ENCODE data around the gene MINAR1. TPM values are rescaled to one million over a fixed set of nuclear protein-coding genes. Genes with fewer than 3 reads are reported as not detected.

Gene MINAR1
- total and polyA plus RNA-seq, 11 donors, result 0.04 to 0.29 (median 0.12) TPM; not detected in 2

- TF ChIP-seq, protein P1, sequence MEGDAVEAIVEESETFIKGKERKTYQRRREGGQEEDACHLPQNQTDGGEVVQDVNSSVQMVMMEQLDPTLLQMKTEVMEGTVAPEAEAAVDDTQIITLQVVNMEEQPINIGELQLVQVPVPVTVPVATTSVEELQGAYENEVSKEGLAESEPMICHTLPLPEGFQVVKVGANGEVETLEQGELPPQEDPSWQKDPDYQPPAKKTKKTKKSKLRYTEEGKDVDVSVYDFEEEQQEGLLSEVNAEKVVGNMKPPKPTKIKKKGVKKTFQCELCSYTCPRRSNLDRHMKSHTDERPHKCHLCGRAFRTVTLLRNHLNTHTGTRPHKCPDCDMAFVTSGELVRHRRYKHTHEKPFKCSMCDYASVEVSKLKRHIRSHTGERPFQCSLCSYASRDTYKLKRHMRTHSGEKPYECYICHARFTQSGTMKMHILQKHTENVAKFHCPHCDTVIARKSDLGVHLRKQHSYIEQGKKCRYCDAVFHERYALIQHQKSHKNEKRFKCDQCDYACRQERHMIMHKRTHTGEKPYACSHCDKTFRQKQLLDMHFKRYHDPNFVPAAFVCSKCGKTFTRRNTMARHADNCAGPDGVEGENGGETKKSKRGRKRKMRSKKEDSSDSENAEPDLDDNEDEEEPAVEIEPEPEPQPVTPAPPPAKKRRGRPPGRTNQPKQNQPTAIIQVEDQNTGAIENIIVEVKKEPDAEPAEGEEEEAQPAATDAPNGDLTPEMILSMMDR (IDR thresholded peaks at IDR 0.05), result no peak
- no peak for TF ChIP-seq POLR2A (IDR thresholded peaks at IDR 0.05)
- ATAC-seq (no peak), DNase-seq (no peak)
- H3K9me3 ChIP-seq, result no peaks in the 10 kb centered on the region
- H3K27me3 ChIP-seq, result peaks cover 0 to 18% (median 10%) of the 10 kb centered on the region in 9 donors
- no peak overlapping the region for H3K4me3 ChIP-seq
- H3K36me3 ChIP-seq, result no peaks in the 10 kb centered on the region
- WGBS, 4 donors, result 84 to 89% (median 87%) methylated on average over 4 of the region's 4 CpGs
- no peaks in the 10 kb centered on the region for H3K4me1 ChIP-seq
- intact Hi-C loops (cut with DNase I), result no loop called here
- H3K27ac ChIP-seq, result no peak overlapping the region
Measured at GRCh38 chr15:79455361-79455760, 23.2 kb downstream of the MINAR1 start.

DNA sequence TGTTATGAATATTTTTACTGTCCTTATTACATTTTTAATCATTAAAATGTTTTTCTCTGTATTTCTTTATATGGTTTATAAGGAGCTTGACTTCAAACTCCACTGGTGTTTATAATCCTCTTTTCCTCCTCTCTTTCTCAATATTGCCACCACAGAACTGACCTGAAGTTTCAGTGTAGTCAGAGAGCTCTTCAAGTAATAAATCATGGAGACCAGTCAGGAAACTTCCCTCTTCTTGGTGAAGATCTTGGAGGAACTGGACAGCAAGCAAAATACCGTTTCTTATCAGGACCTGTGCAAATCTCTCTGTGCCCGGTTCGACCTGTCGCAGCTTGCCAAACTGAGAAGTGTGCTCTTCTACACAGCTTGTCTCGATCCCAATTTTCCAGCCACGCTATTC, 23.8 kb downstream of the MINAR1 start:
- intact Hi-C loops (cut with DNase I), result no loop called here
- WGBS, 4 donors, result 78 to 89% (median 86%) methylated on average over 6 of the region's 6 CpGs
- Histone ChIP-seq H3K27me3 (peaks cover 0 to 12% (median 5%) of the 10 kb centered on the region in 9 donors), H3K4me1 (no peaks in the 10 kb centered on the region), H3K36me3 (no peaks in the 10 kb centered on the region), H3K4me3 (no peak overlapping the region), H3K9me3 (no peaks in the 10 kb centered on the region), H3K27ac (no peak overlapping the region)
- TF ChIP-seq, protein P1 (IDR thresholded peaks at IDR 0.05), result no peak
- no peak for TF ChIP-seq POLR2A (IDR thresholded peaks at IDR 0.05)
- no peak for ATAC-seq
- no peak for DNase-seq

DNA sequence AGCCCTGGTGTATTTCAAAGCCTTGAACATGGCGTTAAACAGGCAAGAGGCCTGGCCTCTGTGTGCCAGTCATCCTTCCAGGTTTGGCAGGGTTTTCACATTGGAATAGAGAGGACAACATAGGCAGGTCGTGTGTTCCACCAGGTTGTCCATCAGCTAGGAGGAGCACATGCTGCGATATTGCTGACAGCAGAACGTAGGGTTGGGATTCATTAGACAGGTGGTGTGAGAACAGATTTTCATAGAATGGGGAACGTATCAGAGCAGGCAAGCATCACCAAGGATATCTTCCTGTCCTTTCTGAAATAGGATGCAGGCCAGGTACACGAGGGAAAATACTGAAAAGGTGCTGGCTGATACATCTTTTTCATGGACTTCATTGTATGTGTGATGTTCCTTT, 26.4 kb downstream of the MINAR1 start:
- Histone ChIP-seq H3K27me3 (peaks cover 0 to 4% (median 0%) of the 10 kb centered on the region in 9 donors), H3K4me1 (no peaks in the 10 kb centered on the region), H3K9me3 (no peaks in the 10 kb centered on the region), H3K27ac (no peak overlapping the region), H3K36me3 (no peaks in the 10 kb centered on the region), H3K4me3 (no peak overlapping the region)
- TF ChIP-seq, protein P1 (IDR thresholded peaks at IDR 0.05), result no peak
- no peak for TF ChIP-seq POLR2A (IDR thresholded peaks at IDR 0.05)
- WGBS, 4 donors, result 80 to 87% (median 82%) methylated on average over 6 of the region's 6 CpGs
- ATAC-seq (no peak), DNase-seq (no peak)
- intact Hi-C loops (cut with DNase I), result no loop called here

DNA sequence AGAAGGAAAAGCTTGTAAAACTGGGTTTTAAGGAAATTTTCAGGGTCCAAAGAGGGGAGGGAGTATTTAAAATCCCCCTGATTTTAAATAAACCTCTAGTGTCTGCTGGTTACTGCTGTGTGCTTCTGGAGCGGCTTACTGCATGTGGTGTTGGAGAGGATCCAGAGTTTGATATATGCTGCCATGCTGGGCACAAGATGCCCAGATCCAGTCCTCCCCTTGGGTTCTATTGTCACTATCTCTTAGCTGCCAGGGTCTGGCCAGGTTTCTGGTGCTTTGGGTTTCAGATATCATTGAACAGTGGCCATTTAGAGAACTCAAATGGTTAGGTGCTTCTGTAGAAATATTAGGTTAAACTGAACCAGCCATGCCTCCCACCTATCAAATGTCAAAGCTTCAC, 27.5 kb downstream of the MINAR1 start:
- Histone ChIP-seq H3K36me3 (no peaks in the 10 kb centered on the region), H3K9me3 (no peaks in the 10 kb centered on the region), H3K4me3 (no peak overlapping the region), H3K4me1 (no peaks in the 10 kb centered on the region), H3K27me3 (peaks cover 0 to 6% (median 0%) of the 10 kb centered on the region in 9 donors), H3K27ac (no peak overlapping the region)
- no peak for ATAC-seq
- DNase-seq, result no peak
- intact Hi-C loops (cut with DNase I), result no loop called here
- 82 to 100% (median 98%) methylated on average over 1 of the region's 1 CpG for WGBS, 4 donors
- TF ChIP-seq POLR2A (IDR thresholded peaks at IDR 0.05), result no peak
- TF ChIP-seq, protein P1 (IDR thresholded peaks at IDR 0.05), result no peak
